Astrocyte (in vitro differentiated cells and primary cell): ENCODE results near the gene CIAO2B. TPM values are rescaled to one million over a fixed set of nuclear protein-coding genes. Genes with fewer than 3 reads are reported as not detected.

Experiments
- DNase-seq: peaks from one replicate; pipeline ENCODE4 v3.0.0-alpha.2; 2010; ENCODE audit warnings: low read depth
- FAIRE-seq: peaks from 2 replicates; lab custom pipeline; 2011; peaks lifted over from hg19 to GRCh38; lab: Jason Lieb, UNC
- H2AFZ ChIP-seq: 2 replicates; pipeline ENCODE4 v1.6.0; 2012; ENCODE audit warnings: low read depth, low read length, inconsistent platforms
- H3K27ac ChIP-seq: 2 replicates; pipeline ENCODE4 v1.5.1; 2011; ENCODE audit warnings: low read depth, low read length, inconsistent platforms
- H3K27me3 ChIP-seq: 2 replicates; pipeline ENCODE4 v1.6.0; 2011; ENCODE audit warnings: low read length, inconsistent platforms; ENCODE audit not compliant: insufficient read depth
- H3K36me3 ChIP-seq: 2 replicates; pipeline ENCODE4 v1.5.1; 2011; ENCODE audit warnings: low read length, inconsistent platforms; ENCODE audit not compliant: insufficient read depth
- H3K4me1 ChIP-seq: 2 replicates; pipeline ENCODE4 v1.5.1; 2011; ENCODE audit warnings: low read length, inconsistent platforms; ENCODE audit not compliant: insufficient read depth
- H3K4me2 ChIP-seq: 2 replicates; pipeline ENCODE4 v1.6.0; 2012; ENCODE audit warnings: low read length, inconsistent platforms
- H3K4me3 ChIP-seq: 2 replicates; pipeline ENCODE4 v1.5.1; 2011; ENCODE audit warnings: low read depth, mild to moderate bottlenecking, low read length, inconsistent platforms; ENCODE audit not compliant: insufficient read depth
- H3K79me2 ChIP-seq: 2 replicates; pipeline ENCODE4 v1.6.0; 2012; ENCODE audit warnings: mild to moderate bottlenecking, low read length, inconsistent platforms; ENCODE audit not compliant: insufficient read depth
- H3K9ac ChIP-seq: 2 replicates; pipeline ENCODE4 v1.6.0; 2012; ENCODE audit warnings: mild to moderate bottlenecking, low read length, inconsistent platforms
- H3K9me3 ChIP-seq: 2 replicates; pipeline ENCODE4 v1.5.1; 2012; ENCODE audit warnings: low read depth, mild to moderate bottlenecking, low read length, inconsistent platforms; ENCODE audit not compliant: insufficient read depth
- H4K20me1 ChIP-seq: 2 replicates; pipeline ENCODE4 v1.6.0; 2012; ENCODE audit warnings: low read length, inconsistent platforms; ENCODE audit not compliant: insufficient read depth
- H3K27ac Mint-ChIP-seq: one replicate; pipeline ENCODE4 v1.8.0; 2021; ENCODE audit warnings: mild to moderate bottlenecking, mixed read lengths; ENCODE audit not compliant: unreplicated experiment
- H3K27me3 Mint-ChIP-seq: one replicate; pipeline ENCODE4 v1.8.0; 2021; ENCODE audit warnings: low read depth, mixed read lengths; ENCODE audit not compliant: unreplicated experiment
- H3K36me3 Mint-ChIP-seq: one replicate; pipeline ENCODE4 v1.8.0; 2021; ENCODE audit warnings: low read depth, mixed read lengths; ENCODE audit not compliant: unreplicated experiment
- H3K4me1 Mint-ChIP-seq: one replicate; pipeline ENCODE4 v1.8.0; 2021; ENCODE audit warnings: low read depth, mixed read lengths; ENCODE audit not compliant: unreplicated experiment
- H3K4me3 Mint-ChIP-seq: one replicate; pipeline ENCODE4 v1.8.0; 2021; ENCODE audit warnings: mild to moderate bottlenecking, moderate library complexity, mixed read lengths; ENCODE audit not compliant: unreplicated experiment
- H3K9me3 Mint-ChIP-seq: one replicate; pipeline ENCODE4 v1.8.0; 2021; ENCODE audit warnings: mild to moderate bottlenecking, mixed read lengths; ENCODE audit not compliant: unreplicated experiment
- EZH2 ChIP-seq: IDR thresholded peaks from 2 replicates; pipeline ENCODE4 v1.6.1; 2012; ENCODE audit warnings: mild to moderate bottlenecking, low read length, inconsistent platforms; ENCODE audit not compliant: insufficient read depth
- total RNA-seq: library from RNA; stranded (reverse); gene quantifications from 2 replicates; pipeline ENCODE4 v1.2.1, GENCODE V29; 2021
- TF ChIP-seq, protein P1 (sequence below): IDR thresholded peaks from 2 replicates; pipeline ENCODE4 v1.5.1; 2011; ENCODE audit warnings: low read depth, mild to moderate bottlenecking, inconsistent platforms, low read length, moderate library complexity; ENCODE audit not compliant: insufficient read depth

CIAO2B gene
- total RNA-seq, 1 donor from 2014 or later: 75.6 TPM

DNA sequence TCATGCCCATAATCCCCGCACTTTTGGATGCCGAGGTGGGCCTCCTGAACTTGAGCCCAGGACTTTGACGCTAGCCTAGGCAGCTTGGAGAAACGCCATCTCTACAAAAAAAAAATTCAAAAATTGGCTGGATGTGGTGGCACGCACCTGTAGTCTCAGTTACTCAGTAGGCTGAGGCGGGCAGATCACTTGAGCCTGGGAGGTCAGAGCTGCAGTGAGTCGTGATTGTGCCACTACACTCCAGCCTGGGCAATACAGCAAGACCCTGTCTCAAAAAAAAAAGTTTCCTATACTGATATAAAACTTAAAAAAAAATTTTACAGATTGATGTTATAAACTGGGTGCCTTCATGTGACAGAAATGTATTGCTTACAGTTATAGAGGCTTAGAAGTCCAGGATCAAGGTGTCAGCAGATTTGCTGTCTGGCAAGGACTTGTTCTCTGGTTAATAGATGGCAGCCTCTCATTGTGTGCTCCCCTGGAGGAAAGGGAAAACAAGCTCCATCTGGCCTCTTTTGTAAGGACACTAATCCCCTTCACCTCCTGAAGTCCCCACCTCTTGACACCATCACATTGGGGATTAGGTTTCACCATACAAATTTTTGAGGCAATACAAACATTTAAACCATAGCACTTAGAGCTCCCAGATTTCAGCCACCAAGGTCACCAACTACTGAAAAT lies 18.4 kb upstream of the CIAO2B start:
- FAIRE-seq: no peak
- DNase-seq: no peak
- Histone ChIP-seq H3K79me2 (no peaks in the 10 kb centered on the region), H3K9me3 (no peaks in the 10 kb centered on the region), H3K27me3 (peaks cover 26% of the 10 kb centered on the region), H2AFZ (no peak overlapping the region), H3K36me3 (no peaks in the 10 kb centered on the region), H3K9ac (no peak overlapping the region), H3K4me3 (no peak overlapping the region), H3K4me2 (no peak overlapping the region), H3K4me1 (peaks cover 8% of the 10 kb centered on the region), H4K20me1 (no peaks in the 10 kb centered on the region), H3K27ac (no peak overlapping the region)
- no peak overlapping the region for H3K4me3 Mint-ChIP-seq
- H3K4me1 Mint-ChIP-seq: peaks cover 4% of the 10 kb centered on the region
- TF ChIP-seq EZH2: no peak
- TF ChIP-seq, protein P1, sequence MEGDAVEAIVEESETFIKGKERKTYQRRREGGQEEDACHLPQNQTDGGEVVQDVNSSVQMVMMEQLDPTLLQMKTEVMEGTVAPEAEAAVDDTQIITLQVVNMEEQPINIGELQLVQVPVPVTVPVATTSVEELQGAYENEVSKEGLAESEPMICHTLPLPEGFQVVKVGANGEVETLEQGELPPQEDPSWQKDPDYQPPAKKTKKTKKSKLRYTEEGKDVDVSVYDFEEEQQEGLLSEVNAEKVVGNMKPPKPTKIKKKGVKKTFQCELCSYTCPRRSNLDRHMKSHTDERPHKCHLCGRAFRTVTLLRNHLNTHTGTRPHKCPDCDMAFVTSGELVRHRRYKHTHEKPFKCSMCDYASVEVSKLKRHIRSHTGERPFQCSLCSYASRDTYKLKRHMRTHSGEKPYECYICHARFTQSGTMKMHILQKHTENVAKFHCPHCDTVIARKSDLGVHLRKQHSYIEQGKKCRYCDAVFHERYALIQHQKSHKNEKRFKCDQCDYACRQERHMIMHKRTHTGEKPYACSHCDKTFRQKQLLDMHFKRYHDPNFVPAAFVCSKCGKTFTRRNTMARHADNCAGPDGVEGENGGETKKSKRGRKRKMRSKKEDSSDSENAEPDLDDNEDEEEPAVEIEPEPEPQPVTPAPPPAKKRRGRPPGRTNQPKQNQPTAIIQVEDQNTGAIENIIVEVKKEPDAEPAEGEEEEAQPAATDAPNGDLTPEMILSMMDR: no peak
- peaks cover 3% of the 10 kb centered on the region for H3K36me3 Mint-ChIP-seq
- H3K27ac Mint-ChIP-seq: no peak overlapping the region
- peaks cover 20% of the 10 kb centered on the region for H3K27me3 Mint-ChIP-seq
- H3K9me3 Mint-ChIP-seq: peaks cover 8% of the 10 kb centered on the region

DNA sequence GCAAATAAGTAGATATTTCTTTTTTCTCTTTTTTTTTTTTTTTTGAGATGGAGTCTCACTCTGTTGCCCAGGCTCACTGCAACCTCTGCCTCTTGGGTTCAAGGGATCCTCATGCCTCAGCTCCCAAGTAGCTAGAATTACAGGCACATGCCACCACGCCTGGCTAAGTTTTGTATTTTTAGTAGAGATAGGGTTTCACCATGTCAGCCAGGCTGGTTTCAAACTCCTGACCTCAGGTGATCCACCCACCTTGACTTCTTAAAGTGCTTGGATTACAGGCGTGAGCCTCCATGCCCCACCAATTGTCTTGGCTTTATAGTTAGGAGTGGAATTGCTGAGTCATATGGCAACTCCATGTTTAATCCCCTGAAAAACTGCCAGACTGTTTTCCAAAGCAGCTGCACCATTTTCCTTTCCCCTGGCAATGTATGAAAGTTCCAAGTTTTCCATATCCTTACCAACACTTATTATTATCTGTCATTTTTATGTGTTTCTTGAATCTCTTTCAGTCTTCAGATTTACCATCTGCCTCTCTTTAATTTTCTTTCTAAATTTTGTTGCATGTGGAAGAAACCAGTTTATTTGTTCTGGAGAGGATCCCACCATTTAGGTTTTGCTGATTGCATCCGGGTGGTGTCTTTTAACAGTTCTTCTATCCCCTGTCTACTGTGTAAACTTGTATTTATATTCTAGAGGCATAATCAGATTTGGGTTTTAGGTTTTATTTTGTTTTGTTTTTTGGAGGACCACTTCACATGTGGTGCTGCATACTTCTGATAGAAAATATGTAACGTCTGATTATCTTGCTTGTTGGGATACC lies 17.0 kb upstream of the CIAO2B start:
- Mint-ChIP-seq H3K4me3 (no peak overlapping the region), H3K4me1 (peaks cover 4% of the 10 kb centered on the region), H3K9me3 (peaks cover 8% of the 10 kb centered on the region), H3K27me3 (peaks cover 23% of the 10 kb centered on the region), H3K36me3 (peaks cover 3% of the 10 kb centered on the region), H3K27ac (no peak overlapping the region)
- TF ChIP-seq, protein P1: no peak
- TF ChIP-seq EZH2: no peak
- H3K9ac ChIP-seq: no peak overlapping the region
- no peak overlapping the region for H2AFZ ChIP-seq
- H4K20me1 ChIP-seq: no peaks in the 10 kb centered on the region
- no peak overlapping the region for H3K4me3 ChIP-seq
- FAIRE-seq: no peak
- no peak overlapping the region for H3K4me2 ChIP-seq
- no peaks in the 10 kb centered on the region for H3K9me3 ChIP-seq
- H3K27ac ChIP-seq: no peak overlapping the region
- H3K4me1 ChIP-seq: peaks cover 9% of the 10 kb centered on the region
- peaks cover 20% of the 10 kb centered on the region for H3K27me3 ChIP-seq
- H3K36me3 ChIP-seq: no peaks in the 10 kb centered on the region
- DNase-seq: no peak
- H3K79me2 ChIP-seq: no peaks in the 10 kb centered on the region
